Astrocyte of the spinal cord (primary cell): ENCODE measurements around the gene IRF2BPL.

ENCODE experiments used
- DNase-seq: peaks from one replicate; pipeline ENCODE4 v3.0.0; 2011; ENCODE audit warnings: low read depth, low spot score
- H3K4me3 ChIP-seq: 2 replicates; pipeline ENCODE4 v1.5.1; 2011; ENCODE audit warnings: low read depth, mild to moderate bottlenecking, low read length, moderate library complexity
- CTCF ChIP-seq: IDR thresholded peaks from 2 replicates; pipeline ENCODE4 v1.5.1; 2012; ENCODE audit warnings: low read depth, mild to moderate bottlenecking, low read length, inconsistent platforms
- in situ Hi-C: cut with HindIII; loops from 2 replicates; pipeline ENCODE4 v1.10.0; 2017; ENCODE audit warnings: low sequenced_read_pairs

IRF2BPL gene

GRCh38 chr14:77068517-77069200 is 40.2 kb upstream of the IRF2BPL start:
- TF ChIP-seq CTCF = no peak
- in situ Hi-C loops = no loop called here
- no peak overlapping the region for H3K4me3 ChIP-seq
- no peak for DNase-seq

GRCh38 chr14:77067632-77068516 is 39.4 kb upstream of the IRF2BPL start:
- peak; percentile 93 for TF ChIP-seq CTCF
- peak; percentile 63 for DNase-seq
- in situ Hi-C loops = no loop called here
- no peak overlapping the region for H3K4me3 ChIP-seq

- no peak overlapping the region for H3K4me3 ChIP-seq
- no peak for DNase-seq
- in situ Hi-C loops = no loop called here
- TF ChIP-seq CTCF = no peak
Observed at GRCh38 chr14:77066578-77067172, 38.2 kb upstream of the IRF2BPL start.

GRCh38 chr14:77065851-77066577 is 37.5 kb upstream of the IRF2BPL start:
- no peak for DNase-seq

GRCh38 chr14:77064521-77065178 is 36.1 kb upstream of the IRF2BPL start:
- no peak for DNase-seq
- TF ChIP-seq CTCF = no peak
- H3K4me3 ChIP-seq = no peak overlapping the region
- in situ Hi-C loops = no loop called here

More at GRCh38 chr14:77065851-77066577, 37.5 kb upstream of the IRF2BPL start:
- no peak for TF ChIP-seq CTCF
- H3K4me3 ChIP-seq = no peak overlapping the region
- in situ Hi-C loops = no loop called here
